DND-41 (cell line): ENCODE data around the gene ZNF384.

ENCODE experiments used
- ATAC-seq: fragments of 200-7000 bp; cut with Tn5 transposase; 3 replicates; pipeline ENCODE4 v1.9.1; 2021; ENCODE audit warnings: low read depth; ENCODE audit not compliant: insufficient read depth
- DNase-seq: peaks from one replicate; pipeline ENCODE4 v3.0.0-alpha.2; 2020
- H2AFZ ChIP-seq: 2 replicates; pipeline ENCODE4 v1.6.0; 2012; ENCODE audit warnings: low read depth, low read length
- H3K27ac ChIP-seq: 2 replicates; pipeline ENCODE4 v1.5.1; 2012; ENCODE audit warnings: low read length, inconsistent platforms
- H3K27me3 ChIP-seq: fragments of 200-600 bp; sonication (generic); 2 replicates; pipeline ENCODE4 v1.6.0; 2012; ENCODE audit warnings: low read length, mild to moderate bottlenecking, inconsistent platforms; ENCODE audit not compliant: insufficient read depth, poor library complexity
- H3K36me3 ChIP-seq: 2 replicates; pipeline ENCODE4 v1.5.1; 2012; ENCODE audit warnings: low read length, inconsistent platforms; ENCODE audit not compliant: insufficient read depth
- H3K4me1 ChIP-seq: 2 replicates; pipeline ENCODE4 v1.5.1; 2012; ENCODE audit warnings: mild to moderate bottlenecking, low read length; ENCODE audit not compliant: insufficient read depth
- H3K4me2 ChIP-seq: 2 replicates; pipeline ENCODE4 v1.6.0; 2012; ENCODE audit warnings: mild to moderate bottlenecking, moderate library complexity, low read length, inconsistent platforms; ENCODE audit not compliant: insufficient read depth
- H3K4me3 ChIP-seq, 2 experiments: fragments of 200-600 bp in 1 of 2; shearing (Covaris generic) in 1 of 2; 2 replicates each; pipeline ENCODE4 v1.5.1; 2012 to 2016; ENCODE audit warnings: inconsistent platforms in 2 of 2, low read length in 2 of 2, mild to moderate bottlenecking in 2 of 2, low read depth in 1 of 2, moderate library complexity in 1 of 2
- H3K79me2 ChIP-seq: 2 replicates; pipeline ENCODE4 v1.6.0; 2012; ENCODE audit warnings: low read length, inconsistent platforms; ENCODE audit not compliant: insufficient read depth
- H3K9ac ChIP-seq: 2 replicates; pipeline ENCODE4 v1.6.0; 2012; ENCODE audit warnings: low read depth, mild to moderate bottlenecking, inconsistent platforms, low read length, moderate library complexity
- H3K9me3 ChIP-seq: 2 replicates; pipeline ENCODE4 v1.5.1; 2012; ENCODE audit warnings: low read length, moderate library complexity, mild to moderate bottlenecking, inconsistent platforms; ENCODE audit not compliant: insufficient read depth, severe bottlenecking
- H4K20me1 ChIP-seq: 2 replicates; pipeline ENCODE4 v1.6.0; 2012; ENCODE audit warnings: low read length; ENCODE audit not compliant: insufficient read depth
- EZH2 ChIP-seq: IDR thresholded peaks from 3 replicates; pipeline ENCODE4 v1.6.1; 2012; ENCODE audit warnings: borderline replicate concordance, low read depth, mild to moderate bottlenecking, moderate library complexity, low read length, inconsistent platforms; ENCODE audit not compliant: severe bottlenecking
- TF ChIP-seq, protein P1 (sequence below): IDR thresholded peaks from 2 replicates; pipeline ENCODE4 v1.5.1; 2012; ENCODE audit warnings: borderline replicate concordance, low read length, moderate library complexity, mild to moderate bottlenecking; ENCODE audit not compliant: poor library complexity, severe bottlenecking; ENCODE audit errors: extremely low read depth

Gene ZNF384

DNA sequence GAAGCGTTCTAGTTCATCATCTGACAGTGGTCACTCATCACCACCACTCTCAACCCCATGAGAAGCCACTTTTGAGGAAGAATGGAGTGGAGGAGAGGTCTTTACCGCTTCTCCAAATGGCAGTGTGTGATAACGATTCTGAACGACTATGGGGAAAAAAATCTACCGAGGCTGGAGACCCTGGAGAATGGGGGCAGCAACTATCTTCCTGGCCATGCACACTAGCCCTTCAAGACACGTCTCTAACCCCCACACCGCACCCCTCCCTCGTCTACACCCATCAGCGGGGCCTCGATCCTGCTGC, 26.6 kb downstream of the ZNF384 start:
- H3K4me1 ChIP-seq, result peaks cover 27% of the 10 kb centered on the region
- no peak for TF ChIP-seq EZH2
- TF ChIP-seq, protein P1, sequence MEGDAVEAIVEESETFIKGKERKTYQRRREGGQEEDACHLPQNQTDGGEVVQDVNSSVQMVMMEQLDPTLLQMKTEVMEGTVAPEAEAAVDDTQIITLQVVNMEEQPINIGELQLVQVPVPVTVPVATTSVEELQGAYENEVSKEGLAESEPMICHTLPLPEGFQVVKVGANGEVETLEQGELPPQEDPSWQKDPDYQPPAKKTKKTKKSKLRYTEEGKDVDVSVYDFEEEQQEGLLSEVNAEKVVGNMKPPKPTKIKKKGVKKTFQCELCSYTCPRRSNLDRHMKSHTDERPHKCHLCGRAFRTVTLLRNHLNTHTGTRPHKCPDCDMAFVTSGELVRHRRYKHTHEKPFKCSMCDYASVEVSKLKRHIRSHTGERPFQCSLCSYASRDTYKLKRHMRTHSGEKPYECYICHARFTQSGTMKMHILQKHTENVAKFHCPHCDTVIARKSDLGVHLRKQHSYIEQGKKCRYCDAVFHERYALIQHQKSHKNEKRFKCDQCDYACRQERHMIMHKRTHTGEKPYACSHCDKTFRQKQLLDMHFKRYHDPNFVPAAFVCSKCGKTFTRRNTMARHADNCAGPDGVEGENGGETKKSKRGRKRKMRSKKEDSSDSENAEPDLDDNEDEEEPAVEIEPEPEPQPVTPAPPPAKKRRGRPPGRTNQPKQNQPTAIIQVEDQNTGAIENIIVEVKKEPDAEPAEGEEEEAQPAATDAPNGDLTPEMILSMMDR, result no peak
- peak overlapping the region; percentile 75 for H3K27ac ChIP-seq
- DNase-seq (no peak), ATAC-seq (peak; percentile 48)
- H3K9me3 ChIP-seq, result no peaks in the 10 kb centered on the region
- peak overlapping the region; percentile 70 for H3K4me2 ChIP-seq
- peak overlapping the region; percentile 76 for H2AFZ ChIP-seq
- peaks cover 42% of the 10 kb centered on the region for H3K79me2 ChIP-seq
- H4K20me1 ChIP-seq, result no peaks in the 10 kb centered on the region
- H3K4me3 ChIP-seq, result peak overlapping the region; percentile 63 to 71
- no peaks in the 10 kb centered on the region for H3K27me3 ChIP-seq
- H3K36me3 ChIP-seq, result peaks cover 29% of the 10 kb centered on the region
- H3K9ac ChIP-seq, result peak overlapping the region; percentile 61

- Histone ChIP-seq H3K4me1 (no peaks in the 10 kb centered on the region), H3K36me3 (peaks cover 79% of the 10 kb centered on the region), H3K4me2 (no peak overlapping the region), H3K79me2 (peaks cover 19% of the 10 kb centered on the region), H3K9me3 (no peaks in the 10 kb centered on the region), H2AFZ (no peak overlapping the region), H4K20me1 (no peaks in the 10 kb centered on the region), H3K4me3 (no peak overlapping the region), H3K27ac (no peak overlapping the region), H3K9ac (no peak overlapping the region), H3K27me3 (no peaks in the 10 kb centered on the region)
- TF ChIP-seq, protein P1, result no peak
- no peak for TF ChIP-seq EZH2
- ATAC-seq (no peak), DNase-seq (no peak)
These were observed 35.2 kb downstream of the ZNF384 start for GRCh38 chr12:6653987-6654386.

DNA sequence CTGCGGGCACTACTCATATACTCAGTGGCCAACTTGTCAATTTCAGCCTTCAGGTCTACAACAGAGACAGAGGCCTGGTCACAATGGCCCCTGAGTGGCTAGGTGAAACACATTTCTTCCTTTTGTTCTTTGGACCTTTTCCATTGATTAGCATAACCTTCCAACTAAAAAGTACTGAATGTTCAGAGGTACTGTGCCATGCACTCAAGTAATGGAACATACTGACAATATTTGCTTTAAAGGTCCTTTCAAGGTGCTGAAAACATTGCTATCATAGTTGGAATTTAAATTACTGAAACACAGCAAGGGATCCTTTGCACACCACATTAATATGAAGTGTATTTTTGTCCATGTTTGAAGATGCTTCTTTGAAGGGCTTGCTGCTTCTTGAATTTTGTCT, 35.8 kb downstream of the ZNF384 start:
- TF ChIP-seq, protein P1, result no peak
- no peaks in the 10 kb centered on the region for H3K9me3 ChIP-seq
- no peak overlapping the region for H3K27ac ChIP-seq
- H2AFZ ChIP-seq, result no peak overlapping the region
- H3K27me3 ChIP-seq, result no peaks in the 10 kb centered on the region
- DNase-seq (no peak), ATAC-seq (no peak)
- H4K20me1 ChIP-seq, result no peaks in the 10 kb centered on the region
- H3K4me2 ChIP-seq, result no peak overlapping the region
- no peak overlapping the region for H3K4me3 ChIP-seq
- H3K4me1 ChIP-seq, result no peaks in the 10 kb centered on the region
- H3K9ac ChIP-seq, result no peak overlapping the region
- H3K36me3 ChIP-seq, result peaks cover 76% of the 10 kb centered on the region
- peaks cover 12% of the 10 kb centered on the region for H3K79me2 ChIP-seq

DNA sequence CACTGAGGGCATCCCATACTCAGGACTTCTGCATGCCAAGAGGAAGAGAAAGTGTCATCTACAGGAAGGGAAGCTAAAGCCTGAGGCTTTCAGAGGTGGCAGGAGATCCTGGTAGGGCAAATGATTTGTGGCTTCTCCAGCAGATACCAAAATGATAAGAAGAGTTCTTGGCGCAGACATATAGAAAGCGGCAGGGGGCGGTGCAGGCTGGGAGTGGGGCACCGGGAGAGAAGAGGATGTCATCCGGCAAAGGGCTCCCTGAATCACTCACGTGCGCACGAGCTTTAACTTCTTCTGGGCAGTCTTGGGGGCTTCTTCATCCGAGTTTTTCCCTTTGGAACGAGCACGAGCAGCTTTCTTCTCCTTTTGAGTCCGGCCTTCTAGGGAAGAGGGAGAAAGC, 36.8 kb downstream of the ZNF384 start:
- H3K4me2 ChIP-seq, result no peak overlapping the region
- H3K27me3 ChIP-seq, result no peaks in the 10 kb centered on the region
- H3K4me3 ChIP-seq, result no peak overlapping the region
- no peaks in the 10 kb centered on the region for H4K20me1 ChIP-seq
- H3K9me3 ChIP-seq, result no peaks in the 10 kb centered on the region
- H3K27ac ChIP-seq, result no peak overlapping the region
- ATAC-seq (no peak), DNase-seq (no peak)
- no peaks in the 10 kb centered on the region for H3K4me1 ChIP-seq
- no peak for TF ChIP-seq EZH2
- TF ChIP-seq, protein P1, result no peak
- H3K36me3 ChIP-seq, result peaks cover 76% of the 10 kb centered on the region
- H2AFZ ChIP-seq, result no peak overlapping the region
- no peak overlapping the region for H3K9ac ChIP-seq
- peaks cover 7% of the 10 kb centered on the region; the same call in 1 of the 2 replicates for H3K79me2 ChIP-seq
